Mucosa of rectum (tissue), 2 donors: ENCODE data around the gene DPP6.
"Not testable (repeated sequence)": the region's sequence is repeated elsewhere in the genome, so short reads cannot be mapped to it uniquely, and the experiment has no call there.

Source experiments
- H3K27ac ChIP-seq, 2 donors: one replicate each; pipeline ENCODE4 v1.7.0; 2013; ENCODE audit warnings: inconsistent platforms in 2 of 2, low read depth in 2 of 2, low read length in 2 of 2
- H3K27me3 ChIP-seq, 2 donors: one replicate each; pipeline ENCODE4 v1.7.0; 2013; ENCODE audit warnings: low read length in 2 of 2; ENCODE audit not compliant: control insufficient read depth in 2 of 2, insufficient read depth in 2 of 2
- H3K36me3 ChIP-seq, 2 donors: one replicate each; pipeline ENCODE4 v1.7.0; 2013; ENCODE audit warnings: low read length in 2 of 2; ENCODE audit not compliant: control insufficient read depth in 2 of 2, insufficient read depth in 2 of 2
- H3K4me1 ChIP-seq, 2 donors: one replicate each; pipeline ENCODE4 v1.7.0; 2013; ENCODE audit warnings: low read length in 2 of 2, mild to moderate bottlenecking in 1 of 2; ENCODE audit not compliant: control insufficient read depth in 2 of 2, insufficient read depth in 2 of 2
- H3K4me3 ChIP-seq, 2 donors: one replicate each; pipeline ENCODE4 v1.7.0; 2013; ENCODE audit warnings: low read length in 2 of 2
- H3K9ac ChIP-seq, 2 donors: one replicate each; pipeline ENCODE4 v1.7.0; 2013; ENCODE audit warnings: low read length in 2 of 2, low read depth in 1 of 2, mild to moderate bottlenecking in 1 of 2
- H3K9me3 ChIP-seq, 2 donors: one replicate each; pipeline ENCODE4 v1.7.0; 2013; ENCODE audit warnings: low read length in 2 of 2; ENCODE audit not compliant: control insufficient read depth in 2 of 2
- donor health status: healthy.
- donor health status: Normal muscosa, but diverticular disease.

DPP6 gene

GRCh38 chr7:154148791-154149516, 96.8 kb downstream of the DPP6 start:
- not testable (repeated sequence) for H3K36me3 ChIP-seq, H3K9ac ChIP-seq, H3K4me3 ChIP-seq, H3K27me3 ChIP-seq, H3K27ac ChIP-seq, H3K9me3 ChIP-seq, H3K4me1 ChIP-seq

DNA sequence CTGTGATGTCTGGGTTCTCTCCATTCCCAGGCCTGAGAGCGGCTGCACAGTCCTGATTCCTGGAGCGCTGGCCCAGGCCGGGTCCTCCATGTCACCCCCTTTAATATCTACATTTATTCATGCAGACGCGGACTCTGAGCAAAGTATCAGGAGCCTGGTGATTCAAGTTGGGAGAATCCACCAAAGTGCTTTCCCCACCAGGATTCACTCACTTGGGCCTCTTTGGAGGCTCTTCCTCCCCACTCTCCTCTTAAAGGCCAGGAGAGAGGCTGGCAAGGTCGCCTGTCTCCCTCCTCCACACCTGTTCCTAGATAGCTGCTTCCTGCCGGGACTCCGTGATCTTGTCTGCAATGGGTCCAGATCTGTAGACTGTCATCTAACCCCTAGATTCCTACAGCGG, 98.5 kb downstream of the DPP6 start:
- H3K36me3 ChIP-seq, H3K4me1 ChIP-seq, H3K4me3 ChIP-seq, H3K27me3 ChIP-seq, H3K27ac ChIP-seq, H3K9me3 ChIP-seq, H3K9ac ChIP-seq: not testable (repeated sequence)

DNA sequence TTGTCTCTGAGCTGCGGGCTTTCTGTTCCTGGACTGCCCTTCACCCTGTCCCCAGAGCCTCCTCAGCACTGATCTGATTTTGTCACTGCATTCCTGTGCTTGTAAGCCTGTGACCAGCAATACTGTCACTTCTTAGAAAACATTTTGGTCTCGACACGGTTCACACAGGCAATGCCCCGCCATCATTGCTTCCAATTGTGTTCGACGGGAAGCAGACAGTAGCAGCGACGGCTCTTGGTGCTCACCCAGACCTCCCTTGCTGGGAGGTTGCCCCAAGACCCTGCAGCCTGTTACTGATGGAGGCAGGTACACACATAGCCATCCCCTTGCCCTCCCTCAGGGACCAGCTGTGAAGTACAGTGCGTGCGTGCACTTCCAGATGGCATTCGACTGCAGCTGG, 99.1 kb downstream of the DPP6 start:
- H3K4me1 ChIP-seq, H3K9ac ChIP-seq, H3K27me3 ChIP-seq, H3K9me3 ChIP-seq, H3K36me3 ChIP-seq, H3K4me3 ChIP-seq, H3K27ac ChIP-seq: not testable (repeated sequence)

- H3K9me3 ChIP-seq, H3K9ac ChIP-seq, H3K27ac ChIP-seq, H3K4me3 ChIP-seq, H3K27me3 ChIP-seq, H3K36me3 ChIP-seq, H3K4me1 ChIP-seq: not testable (repeated sequence)
Observed at GRCh38 chr7:154155928-154156327, 103.7 kb downstream of the DPP6 start.

- not testable (repeated sequence) for H3K9me3 ChIP-seq, H3K9ac ChIP-seq, H3K4me3 ChIP-seq, H3K4me1 ChIP-seq, H3K27me3 ChIP-seq, H3K27ac ChIP-seq, H3K36me3 ChIP-seq
Observed at GRCh38 chr7:154162921-154163320, 110.7 kb downstream of the DPP6 start.

GRCh38 chr7:154163642-154164041, 111.4 kb downstream of the DPP6 start:
- H3K27me3 ChIP-seq, H3K27ac ChIP-seq, H3K9me3 ChIP-seq, H3K4me1 ChIP-seq, H3K9ac ChIP-seq, H3K36me3 ChIP-seq, H3K4me3 ChIP-seq: not testable (repeated sequence)

GRCh38 chr7:154167051-154167450, 114.9 kb downstream of the DPP6 start:
- Histone ChIP-seq H3K4me1 (no peaks in the 10 kb centered on the region), H3K9me3 (no peaks in the 10 kb centered on the region), H3K27ac (no peak overlapping the region), H3K4me3 (no peak overlapping the region), H3K27me3 (no peaks in the 10 kb centered on the region), H3K36me3 (no peaks in the 10 kb centered on the region), H3K9ac (no peak overlapping the region)

DNA sequence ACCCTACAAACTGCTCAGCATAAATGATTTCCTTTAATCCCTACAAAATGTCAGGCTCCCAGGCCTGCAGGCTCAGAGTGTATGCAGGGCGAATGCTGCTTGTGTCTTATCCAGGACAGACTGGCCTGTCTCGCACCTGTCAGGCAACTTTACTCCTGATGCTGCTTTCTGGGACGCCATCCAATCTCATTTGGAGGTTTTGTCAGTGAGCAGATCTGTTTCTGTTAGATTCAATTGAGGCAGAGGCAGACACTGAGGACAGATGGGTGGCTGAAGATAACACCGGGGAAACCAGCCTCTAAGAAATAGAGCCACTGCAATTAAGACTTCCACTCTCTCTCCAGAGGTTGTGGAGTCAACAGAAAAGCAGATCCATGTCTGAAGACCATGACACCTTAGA, 115.6 kb downstream of the DPP6 start:
- no peak overlapping the region for H3K27ac ChIP-seq
- no peak overlapping the region for H3K4me3 ChIP-seq
- no peaks in the 10 kb centered on the region for H3K4me1 ChIP-seq
- no peak overlapping the region for H3K9ac ChIP-seq
- no peaks in the 10 kb centered on the region for H3K36me3 ChIP-seq
- H3K9me3 ChIP-seq, result no peaks in the 10 kb centered on the region
- H3K27me3 ChIP-seq, result no peaks in the 10 kb centered on the region

GRCh38 chr7:154171422-154171821, 119.2 kb downstream of the DPP6 start:
- no peaks in the 10 kb centered on the region for H3K9me3 ChIP-seq
- H3K36me3 ChIP-seq, result no peaks in the 10 kb centered on the region
- H3K4me3 ChIP-seq, result no peak overlapping the region
- no peaks in the 10 kb centered on the region for H3K27me3 ChIP-seq
- no peak overlapping the region for H3K27ac ChIP-seq
- no peak overlapping the region for H3K9ac ChIP-seq
- H3K4me1 ChIP-seq, result no peaks in the 10 kb centered on the region

DNA sequence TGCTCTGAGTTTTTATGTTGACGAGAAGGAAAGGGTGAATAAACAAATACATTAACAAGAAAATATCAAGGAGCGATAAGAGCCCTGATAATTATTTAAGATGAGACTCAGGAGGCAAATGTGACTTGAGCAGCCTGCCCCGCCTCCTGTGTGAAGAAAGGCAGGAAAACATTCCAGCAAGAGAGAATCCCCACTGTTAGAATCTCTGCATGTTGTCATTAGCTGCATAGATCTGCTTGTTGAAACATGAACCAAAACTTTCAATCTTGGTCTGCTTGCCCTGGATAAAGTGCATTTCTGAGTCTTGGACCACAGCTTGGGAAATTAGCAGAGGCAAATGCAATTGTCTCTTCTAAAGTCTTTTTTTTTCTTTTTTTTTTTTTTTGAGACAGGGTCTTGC, 120.0 kb downstream of the DPP6 start:
- no peaks in the 10 kb centered on the region for H3K9me3 ChIP-seq
- no peaks in the 10 kb centered on the region for H3K36me3 ChIP-seq
- H3K4me1 ChIP-seq, result no peaks in the 10 kb centered on the region
- H3K27me3 ChIP-seq, result no peaks in the 10 kb centered on the region
- H3K9ac ChIP-seq, result no peak overlapping the region
- no peak overlapping the region for H3K4me3 ChIP-seq
- no peak overlapping the region for H3K27ac ChIP-seq

DNA sequence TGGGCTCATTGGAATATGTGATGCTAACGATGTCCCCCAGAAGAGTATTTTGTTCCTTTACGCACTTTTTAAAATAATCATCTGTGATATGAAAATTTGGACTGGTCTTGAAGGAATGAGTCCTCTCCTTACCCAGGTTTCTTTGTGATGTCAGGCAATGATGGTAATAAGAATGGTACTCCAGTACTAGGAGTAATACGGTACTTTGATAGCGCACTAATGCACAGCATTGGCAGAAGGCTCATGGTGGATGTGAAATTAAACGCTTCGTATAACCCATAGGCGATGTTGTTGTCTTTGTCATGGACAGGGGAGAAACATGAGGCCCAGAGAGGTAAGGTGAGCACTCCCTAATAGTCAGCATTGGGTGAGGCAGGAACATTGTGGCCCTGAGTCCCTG, 125.4 kb downstream of the DPP6 start:
- no peaks in the 10 kb centered on the region for H3K36me3 ChIP-seq
- H3K4me3 ChIP-seq, result no peak overlapping the region
- no peaks in the 10 kb centered on the region for H3K27me3 ChIP-seq
- no peak overlapping the region for H3K27ac ChIP-seq
- no peaks in the 10 kb centered on the region for H3K4me1 ChIP-seq
- H3K9ac ChIP-seq, result no peak overlapping the region
- no peaks in the 10 kb centered on the region for H3K9me3 ChIP-seq
